Left hindlimb (tissue), 1 donor: ENCODE results near the gene RNU1-1.
A peak's percentile ranks its signal among the peaks of the same experiment; 100 is the strongest.
"Not testable (repeated sequence)": the region's sequence is repeated elsewhere in the genome, so short reads cannot be mapped to it uniquely, and the experiment has no call there.

ENCODE experiments used
- DNase-seq: peaks from one replicate; pipeline ENCODE4 v3.0.0-alpha.2; 2018

The RNU1-1 gene

DNA sequence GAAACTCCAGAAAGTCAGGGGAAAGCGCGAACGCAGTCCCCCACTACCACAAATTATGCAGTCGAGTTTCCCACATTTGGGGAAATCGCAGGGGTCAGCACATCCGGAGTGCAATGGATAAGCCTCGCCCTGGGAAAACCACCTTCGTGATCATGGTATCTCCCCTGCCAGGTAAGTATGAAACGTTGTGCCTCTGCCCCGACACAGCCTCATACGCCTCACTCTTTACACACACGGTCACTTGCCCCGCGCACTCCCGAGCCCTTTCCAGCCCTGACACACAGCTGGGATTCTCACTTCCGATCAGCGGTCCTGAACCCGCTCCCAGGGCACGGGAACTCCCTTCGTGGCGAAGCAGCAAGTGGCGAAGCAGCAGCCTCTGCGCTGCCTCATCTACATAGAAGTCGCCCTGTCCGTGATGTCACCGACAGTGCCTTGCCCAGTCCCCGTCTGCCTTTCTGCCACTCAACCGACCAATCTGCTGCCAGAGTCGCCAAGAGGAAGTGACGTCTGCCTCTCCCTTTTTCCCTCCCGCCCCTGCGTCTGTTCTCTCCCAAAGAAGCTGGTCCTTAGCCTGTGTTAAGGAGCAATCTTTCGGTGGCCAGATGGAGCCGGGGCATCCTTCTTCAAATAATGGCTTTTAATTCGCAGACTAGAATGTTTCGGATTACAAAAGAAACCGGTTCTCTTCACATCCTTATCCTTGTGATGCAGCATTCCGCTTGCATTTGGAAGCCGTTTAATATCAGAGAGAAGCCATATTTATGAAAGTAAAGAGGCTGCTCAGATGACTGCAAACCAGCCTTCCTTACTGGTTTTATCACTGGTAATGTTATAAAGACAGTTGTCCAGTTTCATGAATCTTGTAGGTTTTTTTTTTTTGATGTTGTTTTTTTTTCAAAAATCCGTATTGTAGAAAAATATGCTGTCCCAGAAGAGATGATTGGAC, at the start of gene RNU1-1:
RNU1-1 (minus strand) TSS at position 179 of the 949 bp plus-strand sequence.
- peak; percentile 88 for DNase-seq

DNA sequence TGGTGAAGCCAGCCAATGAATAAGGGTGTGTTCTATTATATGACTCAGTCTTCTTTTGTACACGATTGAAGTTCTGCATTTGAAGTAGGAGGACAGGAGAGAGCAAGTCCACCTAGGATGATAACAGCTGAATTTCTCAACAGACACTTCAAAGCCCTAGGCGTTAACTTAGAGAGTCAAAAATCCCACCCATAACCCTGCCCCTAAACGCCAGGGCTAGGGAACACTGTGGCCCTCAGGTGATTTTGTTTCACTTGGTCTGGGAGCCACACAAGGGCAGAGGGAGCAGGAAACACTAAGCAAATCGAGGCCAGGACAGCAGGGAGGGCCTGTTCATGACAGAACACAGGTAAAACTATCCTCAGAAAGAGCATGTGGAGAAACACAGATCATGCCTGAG, 47.0 kb upstream of the RNU1-1 start:
- DNase-seq: not testable (repeated sequence)

DNA sequence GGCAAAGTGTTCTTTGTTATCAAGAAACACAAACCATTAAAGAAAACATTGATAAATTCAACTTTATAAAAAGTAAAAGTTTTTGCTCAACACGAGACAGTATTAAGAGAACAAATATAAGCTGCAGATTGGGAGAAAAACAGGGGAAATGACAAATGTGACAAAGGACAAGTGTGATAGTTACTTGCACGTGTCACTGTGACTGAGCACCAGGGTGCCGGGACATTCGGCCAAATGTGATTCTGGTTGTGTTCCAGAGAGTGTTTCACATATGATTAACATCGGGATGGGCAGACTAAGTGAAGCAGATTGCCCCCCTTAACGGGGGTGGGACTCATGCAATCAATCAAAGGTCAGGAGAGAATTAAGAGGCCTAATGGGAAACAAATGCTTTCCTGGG, 46.4 kb upstream of the RNU1-1 start:
- DNase-seq: not testable (repeated sequence)

- not testable (repeated sequence) for DNase-seq
These were observed 45.6 kb upstream of the RNU1-1 start for GRCh38 chr1:16559688-16560087.

- not testable (repeated sequence) for DNase-seq
These were observed 42.9 kb upstream of the RNU1-1 start for GRCh38 chr1:16557034-16557433.

DNA sequence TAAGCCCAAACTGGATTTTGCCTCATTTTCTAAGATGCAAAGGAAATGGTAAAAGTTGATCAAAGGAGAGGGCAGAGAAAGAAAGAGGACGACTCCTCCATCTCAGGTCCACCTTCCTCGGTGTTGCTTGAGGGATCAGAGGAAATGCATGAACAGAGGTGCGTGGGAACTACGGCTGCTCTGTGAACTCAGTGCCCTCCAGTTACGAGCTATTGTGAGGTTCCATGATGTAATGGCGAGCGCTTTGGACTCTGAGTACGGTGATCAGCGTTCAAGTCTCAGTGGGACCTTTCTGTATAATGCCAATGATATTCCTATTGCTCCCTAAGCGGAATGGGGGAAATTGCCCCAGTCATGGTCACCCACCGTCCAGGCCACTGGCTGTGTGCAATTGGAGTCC, 39.2 kb upstream of the RNU1-1 start:
- not testable (repeated sequence) for DNase-seq

DNA sequence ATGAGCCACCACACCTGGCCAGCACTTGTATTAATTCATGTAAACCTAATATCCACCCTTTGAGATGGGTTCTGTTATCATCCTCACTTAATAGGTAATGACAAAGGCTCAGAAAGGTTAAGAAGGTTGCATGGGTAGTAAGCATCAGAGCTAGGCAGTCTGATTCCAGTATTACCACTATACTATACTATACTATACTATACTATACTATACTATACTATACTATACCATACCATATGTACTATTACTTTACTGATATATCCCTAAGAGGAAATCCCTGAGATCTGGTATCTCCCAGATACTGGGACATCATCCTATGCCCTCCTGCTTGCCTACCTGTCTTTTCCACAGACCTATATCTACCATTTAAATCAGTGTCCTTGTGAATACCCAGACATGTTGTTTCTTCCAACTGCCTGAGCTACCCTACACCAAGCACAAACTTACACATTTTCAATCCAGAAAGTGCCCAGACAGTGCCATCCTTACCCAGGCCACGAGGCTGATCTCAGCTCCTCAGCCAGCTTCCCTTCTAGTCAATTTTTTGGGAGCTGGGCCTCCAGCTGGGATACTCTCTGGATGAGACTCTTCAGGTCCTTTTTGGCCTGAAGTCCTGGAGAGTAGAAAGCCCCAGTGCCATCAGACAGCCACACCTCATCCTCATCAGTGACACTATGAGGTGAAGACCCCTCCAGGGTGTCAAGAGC, 36.3 kb upstream of the RNU1-1 start:
- not testable (repeated sequence) for DNase-seq

- DNase-seq: not testable (repeated sequence)
These were observed 35.5 kb upstream of the RNU1-1 start for GRCh38 chr1:16549545-16549944.

- not testable (repeated sequence) for DNase-seq
These were observed 33.6 kb upstream of the RNU1-1 start for GRCh38 chr1:16547502-16548241.

GRCh38 chr1:16545682-16546095, 31.6 kb upstream of the RNU1-1 start:
- DNase-seq: not testable (repeated sequence)

DNA sequence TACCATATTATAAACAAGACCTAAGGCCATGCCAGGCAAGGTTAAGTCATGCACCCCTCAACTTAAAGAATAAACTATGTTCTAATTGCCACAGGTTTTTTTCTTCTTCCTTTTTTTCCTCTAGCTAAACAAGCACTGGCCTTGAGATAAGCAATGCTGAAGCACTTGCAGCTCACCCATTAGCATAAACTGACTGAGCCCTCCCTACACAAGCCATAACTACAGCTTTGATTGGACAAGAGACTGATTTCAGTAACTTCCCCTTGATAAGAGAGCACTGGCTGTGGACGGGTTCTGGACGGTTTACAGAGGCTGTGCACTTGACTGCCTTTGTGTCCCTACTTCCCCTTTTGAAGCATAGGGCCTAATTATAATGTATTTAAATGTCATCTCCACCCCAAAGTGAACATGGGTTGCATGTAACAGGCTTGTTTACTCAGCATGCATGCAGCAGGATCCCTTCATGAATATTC, 26.4 kb upstream of the RNU1-1 start:
- not testable (repeated sequence) for DNase-seq

DNA sequence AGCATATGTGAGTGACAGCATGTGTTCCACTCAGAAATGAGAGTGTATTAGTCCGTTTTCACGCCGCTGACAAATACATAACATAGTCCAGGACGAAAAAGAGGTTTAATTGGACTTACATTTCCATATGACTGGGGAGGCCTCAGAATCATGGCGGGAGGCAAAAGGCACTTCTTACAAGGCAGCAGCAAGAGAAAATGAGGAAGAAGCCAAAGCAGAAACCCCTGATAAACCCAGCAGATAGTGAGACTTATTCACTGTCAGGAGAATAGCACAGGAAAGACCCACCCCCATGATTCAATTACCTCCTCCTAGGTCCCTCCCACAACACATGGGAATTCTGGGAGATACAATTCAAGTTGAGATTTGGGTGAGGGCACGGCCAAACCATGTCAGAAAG, 23.4 kb upstream of the RNU1-1 start:
- not testable (repeated sequence) for DNase-seq

DNA sequence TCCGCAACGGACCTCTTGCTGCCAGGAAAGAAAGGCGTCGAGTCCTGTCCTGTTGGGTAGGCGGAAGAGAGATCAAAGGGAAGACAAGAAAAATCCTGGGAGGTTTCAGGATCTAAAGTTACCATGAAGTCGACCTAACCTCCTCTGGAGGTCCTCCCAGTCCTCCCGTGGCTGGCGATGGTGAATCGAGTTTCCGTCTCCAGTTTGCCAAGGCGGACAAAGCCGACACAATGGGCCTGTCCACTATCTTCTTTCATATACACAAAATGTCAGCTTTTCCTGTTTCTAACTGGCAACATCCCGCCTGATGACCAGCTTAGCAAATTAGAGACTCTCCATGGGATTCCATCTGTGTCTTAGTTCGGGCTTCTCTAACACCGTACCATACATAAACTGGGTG, 22.7 kb upstream of the RNU1-1 start:
- not testable (repeated sequence) for DNase-seq

DNA sequence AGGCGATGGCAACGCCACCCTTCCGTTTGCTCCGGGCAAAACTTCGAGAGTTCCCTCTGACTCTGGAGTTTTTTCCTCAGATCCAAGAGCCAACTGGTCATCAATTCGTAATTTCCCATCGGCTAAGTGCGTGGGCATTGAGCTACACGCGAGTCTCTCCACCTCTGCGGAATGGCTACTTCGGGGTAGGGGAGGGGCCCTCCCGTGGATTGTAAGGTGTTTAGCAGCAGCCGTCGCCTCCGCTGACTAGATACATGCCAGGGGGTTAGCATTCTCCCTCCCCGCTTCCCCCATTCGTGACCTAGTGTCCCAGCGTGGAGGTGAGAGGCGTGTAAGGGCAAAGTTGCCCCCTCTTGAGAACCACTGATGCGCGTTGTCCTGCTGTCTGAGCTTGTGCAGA, 21.8 kb upstream of the RNU1-1 start:
- DNase-seq: not testable (repeated sequence)

GRCh38 chr1:16535487-16535886, 21.4 kb upstream of the RNU1-1 start:
- not testable (repeated sequence) for DNase-seq

GRCh38 chr1:16534829-16535456, 20.9 kb upstream of the RNU1-1 start:
- DNase-seq: not testable (repeated sequence)

- not testable (repeated sequence) for DNase-seq
These were observed 20.2 kb upstream of the RNU1-1 start for GRCh38 chr1:16534239-16534828.

GRCh38 chr1:16532235-16532991, 18.3 kb upstream of the RNU1-1 start:
- DNase-seq: not testable (repeated sequence)

DNA sequence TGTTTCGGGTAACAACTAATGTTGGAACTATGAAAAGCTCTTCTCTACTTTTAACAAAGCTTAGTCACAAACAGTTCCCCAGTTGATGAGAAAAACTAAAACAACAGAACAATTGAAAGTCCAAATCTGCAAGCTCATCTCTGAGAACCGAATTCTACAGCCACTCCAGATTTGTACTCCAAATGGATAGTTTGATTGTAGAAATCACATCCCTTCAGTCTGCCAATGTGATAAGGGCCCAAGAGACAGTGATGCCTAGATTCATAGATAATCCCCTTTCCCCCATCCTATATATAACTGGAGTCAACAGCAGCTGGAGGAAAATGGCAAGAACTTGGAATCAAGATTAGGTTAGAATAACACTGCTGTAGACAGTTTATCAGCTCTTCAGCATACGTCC, 14.3 kb upstream of the RNU1-1 start:
- not testable (repeated sequence) for DNase-seq

GRCh38 chr1:16525769-16526168, 11.7 kb upstream of the RNU1-1 start:
- DNase-seq: not testable (repeated sequence)

- not testable (repeated sequence) for DNase-seq
These were observed 7.6 kb upstream of the RNU1-1 start for GRCh38 chr1:16521679-16522078.
